GM23338 (cell line): ENCODE measurements around the gene MAOA.

Experiments used
- CREB1 ChIP-seq: fragments of 250-450 bp; sonication (Bioruptor Pico); IDR thresholded peaks from 2 replicates; pipeline ENCODE4 v1.5.0; 2020; ENCODE audit warnings: low read depth, mild to moderate bottlenecking, moderate library complexity
- EZH2 ChIP-seq: fragments of 200-600 bp; sonication (generic); IDR thresholded peaks from one replicate; pipeline ENCODE4 v1.8.0; 2017; ENCODE audit warnings: antibody characterized with exemption, mild to moderate bottlenecking, low read depth; ENCODE audit not compliant: unreplicated experiment
- EZH2phosphoT487 ChIP-seq: fragments of 200-600 bp; sonication (generic); IDR thresholded peaks from one replicate; pipeline ENCODE4 v1.8.1; 2018; ENCODE audit warnings: antibody characterized with exemption; ENCODE audit not compliant: unreplicated experiment
- NANOG ChIP-seq: IDR thresholded peaks from 2 replicates; pipeline ENCODE4 v1.6.1; 2016; ENCODE audit warnings: antibody characterized with exemption, borderline replicate concordance
- POLR2AphosphoS5 ChIP-seq: IDR thresholded peaks from 2 replicates; pipeline ENCODE4 v1.6.1; 2016; ENCODE audit warnings: antibody characterized with exemption, low read depth
- STAT1 ChIP-seq: IDR thresholded peaks from one replicate; pipeline ENCODE4 v1.6.1; 2016; ENCODE audit warnings: antibody characterized with exemption; ENCODE audit not compliant: unreplicated experiment
- ZNF331 ChIP-seq: fragments of 250-450 bp; sonication (Bioruptor Pico); IDR thresholded peaks from 2 replicates; pipeline ENCODE4 v1.5.0; 2020; ENCODE audit warnings: low read depth, mild to moderate bottlenecking, moderate library complexity
- TF ChIP-seq, protein P1 (sequence below), 2 experiments: fragments of 200-600 bp in 1 of 2; sonication (generic) in 1 of 2; conservative IDR thresholded peaks; 2 replicates each; pipeline versions ENCODE4 v1.5.1 to v1.6.1; 2016 to 2017; ENCODE audit warnings: antibody characterized with exemption in 2 of 2, low read depth in 2 of 2, mild to moderate bottlenecking in 2 of 2, moderate library complexity in 1 of 2
- TF ChIP-seq, protein P2 (sequence below): IDR thresholded peaks from one replicate; pipeline ENCODE4 v1.6.1; 2018; ENCODE audit warnings: antibody characterized with exemption; ENCODE audit not compliant: unreplicated experiment
- TF ChIP-seq, protein P3 (sequence below): IDR thresholded peaks from 2 replicates; pipeline ENCODE4 v1.6.1; 2016; ENCODE audit warnings: antibody characterized with exemption

DNA sequence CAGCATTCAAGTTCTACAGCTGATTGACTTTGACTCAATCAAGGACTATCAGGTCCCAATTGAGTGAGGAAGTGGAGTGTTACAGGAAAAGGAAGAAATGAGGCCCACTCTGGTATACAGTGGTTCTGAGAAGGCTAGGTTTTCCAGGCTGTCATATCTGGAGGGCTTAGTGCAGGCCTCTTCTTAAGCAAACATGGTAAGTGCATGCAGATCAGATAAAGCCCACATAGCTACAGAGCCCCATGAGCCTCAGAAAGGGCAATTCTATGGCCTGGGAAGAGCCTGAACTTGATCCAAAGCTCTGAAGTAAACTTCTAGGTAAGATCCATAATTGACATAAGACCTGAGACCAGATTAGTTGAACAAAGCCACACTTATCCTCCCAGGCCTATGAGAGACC is 29.0 kb upstream of the MAOA start:
- TF ChIP-seq, protein P1, sequence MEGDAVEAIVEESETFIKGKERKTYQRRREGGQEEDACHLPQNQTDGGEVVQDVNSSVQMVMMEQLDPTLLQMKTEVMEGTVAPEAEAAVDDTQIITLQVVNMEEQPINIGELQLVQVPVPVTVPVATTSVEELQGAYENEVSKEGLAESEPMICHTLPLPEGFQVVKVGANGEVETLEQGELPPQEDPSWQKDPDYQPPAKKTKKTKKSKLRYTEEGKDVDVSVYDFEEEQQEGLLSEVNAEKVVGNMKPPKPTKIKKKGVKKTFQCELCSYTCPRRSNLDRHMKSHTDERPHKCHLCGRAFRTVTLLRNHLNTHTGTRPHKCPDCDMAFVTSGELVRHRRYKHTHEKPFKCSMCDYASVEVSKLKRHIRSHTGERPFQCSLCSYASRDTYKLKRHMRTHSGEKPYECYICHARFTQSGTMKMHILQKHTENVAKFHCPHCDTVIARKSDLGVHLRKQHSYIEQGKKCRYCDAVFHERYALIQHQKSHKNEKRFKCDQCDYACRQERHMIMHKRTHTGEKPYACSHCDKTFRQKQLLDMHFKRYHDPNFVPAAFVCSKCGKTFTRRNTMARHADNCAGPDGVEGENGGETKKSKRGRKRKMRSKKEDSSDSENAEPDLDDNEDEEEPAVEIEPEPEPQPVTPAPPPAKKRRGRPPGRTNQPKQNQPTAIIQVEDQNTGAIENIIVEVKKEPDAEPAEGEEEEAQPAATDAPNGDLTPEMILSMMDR (conservative IDR thresholded peaks at IDR 0.05; ENCODE audit: low read depth in 2 of 2) = no peak
- TF ChIP-seq NANOG (no peak), EZH2phosphoT487 (no peak), EZH2 (no peak), POLR2AphosphoS5 (no peak), STAT1 (no peak), ZNF331 (no peak), CREB1 (CRISPR knock-in tag) (no peak)
- TF ChIP-seq, protein P2, sequence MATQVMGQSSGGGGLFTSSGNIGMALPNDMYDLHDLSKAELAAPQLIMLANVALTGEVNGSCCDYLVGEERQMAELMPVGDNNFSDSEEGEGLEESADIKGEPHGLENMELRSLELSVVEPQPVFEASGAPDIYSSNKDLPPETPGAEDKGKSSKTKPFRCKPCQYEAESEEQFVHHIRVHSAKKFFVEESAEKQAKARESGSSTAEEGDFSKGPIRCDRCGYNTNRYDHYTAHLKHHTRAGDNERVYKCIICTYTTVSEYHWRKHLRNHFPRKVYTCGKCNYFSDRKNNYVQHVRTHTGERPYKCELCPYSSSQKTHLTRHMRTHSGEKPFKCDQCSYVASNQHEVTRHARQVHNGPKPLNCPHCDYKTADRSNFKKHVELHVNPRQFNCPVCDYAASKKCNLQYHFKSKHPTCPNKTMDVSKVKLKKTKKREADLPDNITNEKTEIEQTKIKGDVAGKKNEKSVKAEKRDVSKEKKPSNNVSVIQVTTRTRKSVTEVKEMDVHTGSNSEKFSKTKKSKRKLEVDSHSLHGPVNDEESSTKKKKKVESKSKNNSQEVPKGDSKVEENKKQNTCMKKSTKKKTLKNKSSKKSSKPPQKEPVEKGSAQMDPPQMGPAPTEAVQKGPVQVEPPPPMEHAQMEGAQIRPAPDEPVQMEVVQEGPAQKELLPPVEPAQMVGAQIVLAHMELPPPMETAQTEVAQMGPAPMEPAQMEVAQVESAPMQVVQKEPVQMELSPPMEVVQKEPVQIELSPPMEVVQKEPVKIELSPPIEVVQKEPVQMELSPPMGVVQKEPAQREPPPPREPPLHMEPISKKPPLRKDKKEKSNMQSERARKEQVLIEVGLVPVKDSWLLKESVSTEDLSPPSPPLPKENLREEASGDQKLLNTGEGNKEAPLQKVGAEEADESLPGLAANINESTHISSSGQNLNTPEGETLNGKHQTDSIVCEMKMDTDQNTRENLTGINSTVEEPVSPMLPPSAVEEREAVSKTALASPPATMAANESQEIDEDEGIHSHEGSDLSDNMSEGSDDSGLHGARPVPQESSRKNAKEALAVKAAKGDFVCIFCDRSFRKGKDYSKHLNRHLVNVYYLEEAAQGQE = no peak
- TF ChIP-seq, protein P3, sequence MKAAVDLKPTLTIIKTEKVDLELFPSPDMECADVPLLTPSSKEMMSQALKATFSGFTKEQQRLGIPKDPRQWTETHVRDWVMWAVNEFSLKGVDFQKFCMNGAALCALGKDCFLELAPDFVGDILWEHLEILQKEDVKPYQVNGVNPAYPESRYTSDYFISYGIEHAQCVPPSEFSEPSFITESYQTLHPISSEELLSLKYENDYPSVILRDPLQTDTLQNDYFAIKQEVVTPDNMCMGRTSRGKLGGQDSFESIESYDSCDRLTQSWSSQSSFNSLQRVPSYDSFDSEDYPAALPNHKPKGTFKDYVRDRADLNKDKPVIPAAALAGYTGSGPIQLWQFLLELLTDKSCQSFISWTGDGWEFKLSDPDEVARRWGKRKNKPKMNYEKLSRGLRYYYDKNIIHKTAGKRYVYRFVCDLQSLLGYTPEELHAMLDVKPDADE = no peak
